ENCODE data around the gene DMRTB1. TPM values are rescaled to one million over a fixed set of nuclear protein-coding genes. Genes with fewer than 3 reads are reported as not detected.

The DMRTB1 gene
- total and polyA plus RNA-seq, 2 experiments from 2014 or later = not detected

- no peaks in the 10 kb centered on the region for H3F3A ChIP-seq (ENCODE audit: insufficient read depth)
- DNase-seq = no peak
- in situ Hi-C loops (cut with MboI) = no loop called here
- no peak overlapping the region for H3K4me3 ChIP-seq
- no peaks in the 10 kb centered on the region for H3K9me2 ChIP-seq (ENCODE audit: insufficient read depth)
- no peak for TF ChIP-seq EZH2phosphoT487 (IDR thresholded peaks at IDR 0.05; ENCODE audit: insufficient read depth, low read depth)
- TF ChIP-seq EZH2 (IDR thresholded peaks at IDR 0.05; ENCODE audit: insufficient read depth, poor library complexity, severe bottlenecking) = no peak
- H3K9ac ChIP-seq = no peak overlapping the region
- H3K4me2 ChIP-seq (ENCODE audit: unreplicated experiment) = no peak overlapping the region
- no peaks in the 10 kb centered on the region for H3K79me2 ChIP-seq (ENCODE audit: insufficient read depth)
- no peak overlapping the region for H3K27ac ChIP-seq
- no peaks in the 10 kb centered on the region for H3K27me3 ChIP-seq (replicated peaks; ENCODE audit: insufficient read depth)
- H2AFZ ChIP-seq = no peak overlapping the region
- H3K4me1 ChIP-seq (ENCODE audit: insufficient read depth) = no peaks in the 10 kb centered on the region
- H3K36me3 ChIP-seq (ENCODE audit: low read depth) = no peaks in the 10 kb centered on the region
- no peaks in the 10 kb centered on the region for H4K20me1 ChIP-seq (ENCODE audit: insufficient read depth)
- H3K9me3 ChIP-seq (ENCODE audit: low read depth) = no peaks in the 10 kb centered on the region
Measured at GRCh38 chr1:53467391-53467790, 8.2 kb downstream of the DMRTB1 start.

GRCh38 chr1:53468374-53468773, 9.2 kb downstream of the DMRTB1 start:
- no peak overlapping the region for H3K27ac ChIP-seq
- 88 to 93% methylated on average over 2 of the region's 2 CpGs for WGBS, 2 experiments (ENCODE audit: low coverage in 1 of 2, low lambda C conversion rate in 2 of 2, missing lambda C conversion rate in 2 of 2)
- H3K4me2 ChIP-seq (ENCODE audit: unreplicated experiment) = no peak overlapping the region
- no peaks in the 10 kb centered on the region for H3F3A ChIP-seq (ENCODE audit: insufficient read depth)
- H2AFZ ChIP-seq = no peak overlapping the region
- no peak overlapping the region for H3K4me3 ChIP-seq
- H3K27me3 ChIP-seq (replicated peaks; ENCODE audit: insufficient read depth) = no peaks in the 10 kb centered on the region
- H3K9me3 ChIP-seq (ENCODE audit: low read depth) = no peaks in the 10 kb centered on the region
- H3K36me3 ChIP-seq (ENCODE audit: low read depth) = no peaks in the 10 kb centered on the region
- no peaks in the 10 kb centered on the region for H3K79me2 ChIP-seq (ENCODE audit: insufficient read depth)
- DNase-seq = no peak
- in situ Hi-C loops (cut with MboI) = no loop called here
- H3K4me1 ChIP-seq (ENCODE audit: insufficient read depth) = no peaks in the 10 kb centered on the region
- no peaks in the 10 kb centered on the region for H3K9me2 ChIP-seq (ENCODE audit: insufficient read depth)
- no peaks in the 10 kb centered on the region for H4K20me1 ChIP-seq (ENCODE audit: insufficient read depth)
- H3K9ac ChIP-seq = no peak overlapping the region
- TF ChIP-seq EZH2phosphoT487 (IDR thresholded peaks at IDR 0.05; ENCODE audit: insufficient read depth, low read depth) (no peak), EZH2 (IDR thresholded peaks at IDR 0.05; ENCODE audit: insufficient read depth, poor library complexity, severe bottlenecking) (no peak)

GRCh38 chr1:53469373-53469772, 10.2 kb downstream of the DMRTB1 start:
- no peaks in the 10 kb centered on the region for H4K20me1 ChIP-seq (ENCODE audit: insufficient read depth)
- H3K79me2 ChIP-seq (ENCODE audit: insufficient read depth) = no peaks in the 10 kb centered on the region
- H3K4me3 ChIP-seq = no peak overlapping the region
- H3K9me2 ChIP-seq (ENCODE audit: insufficient read depth) = no peaks in the 10 kb centered on the region
- no peak overlapping the region for H3K9ac ChIP-seq
- no peaks in the 10 kb centered on the region for H3K36me3 ChIP-seq (ENCODE audit: low read depth)
- no peak for DNase-seq
- no peak overlapping the region for H3K27ac ChIP-seq
- H3K4me2 ChIP-seq (ENCODE audit: unreplicated experiment) = no peak overlapping the region
- 77 to 79% methylated on average over 5 of the region's 5 CpGs for WGBS, 2 experiments (ENCODE audit: low coverage in 1 of 2, low lambda C conversion rate in 2 of 2, missing lambda C conversion rate in 2 of 2)
- H3K27me3 ChIP-seq (replicated peaks; ENCODE audit: insufficient read depth) = no peaks in the 10 kb centered on the region
- TF ChIP-seq EZH2 (IDR thresholded peaks at IDR 0.05; ENCODE audit: insufficient read depth, poor library complexity, severe bottlenecking) = no peak
- TF ChIP-seq EZH2phosphoT487 (IDR thresholded peaks at IDR 0.05; ENCODE audit: insufficient read depth, low read depth) = no peak
- no peaks in the 10 kb centered on the region for H3F3A ChIP-seq (ENCODE audit: insufficient read depth)
- no peak overlapping the region for H2AFZ ChIP-seq
- H3K9me3 ChIP-seq (ENCODE audit: low read depth) = no peaks in the 10 kb centered on the region
- no peaks in the 10 kb centered on the region for H3K4me1 ChIP-seq (ENCODE audit: insufficient read depth)
- in situ Hi-C loops (cut with MboI) = no loop called here

- Histone ChIP-seq H3K27me3 (replicated peaks; ENCODE audit: insufficient read depth) (no peaks in the 10 kb centered on the region), H3K4me3 (peak overlapping the region; percentile 54), H3F3A (ENCODE audit: insufficient read depth) (no peaks in the 10 kb centered on the region), H3K4me1 (ENCODE audit: insufficient read depth) (no peaks in the 10 kb centered on the region), H3K9ac (no peak overlapping the region), H3K4me2 (ENCODE audit: unreplicated experiment) (peak overlapping the region; percentile 35), H3K27ac (no peak overlapping the region), H3K36me3 (ENCODE audit: low read depth) (no peaks in the 10 kb centered on the region), H3K79me2 (ENCODE audit: insufficient read depth) (no peaks in the 10 kb centered on the region), H4K20me1 (ENCODE audit: insufficient read depth) (no peaks in the 10 kb centered on the region), H3K9me2 (ENCODE audit: insufficient read depth) (no peaks in the 10 kb centered on the region), H3K9me3 (ENCODE audit: low read depth) (no peaks in the 10 kb centered on the region), H2AFZ (peak overlapping the region; percentile 17; the same call in 1 of the 2 replicates)
- WGBS, 2 experiments (ENCODE audit: low coverage in 1 of 2, low lambda C conversion rate in 2 of 2, missing lambda C conversion rate in 2 of 2) = 3 to 4% methylated on average over 26 to 28 of the region's 28 CpGs
- TF ChIP-seq EZH2 (IDR thresholded peaks at IDR 0.05; ENCODE audit: insufficient read depth, poor library complexity, severe bottlenecking) (no peak), EZH2phosphoT487 (IDR thresholded peaks at IDR 0.05; ENCODE audit: insufficient read depth, low read depth) (no peak)
- DNase-seq = peak; percentile 90
- in situ Hi-C loops (cut with MboI) = no loop called here
Measured at GRCh38 chr1:53470155-53470554, 11.0 kb downstream of the DMRTB1 start.

GRCh38 chr1:53470584-53470983, 11.4 kb downstream of the DMRTB1 start:
- H3K9ac ChIP-seq = no peak overlapping the region
- no peaks in the 10 kb centered on the region for H3K36me3 ChIP-seq (ENCODE audit: low read depth)
- H3K4me3 ChIP-seq = peak overlapping the region; percentile 54
- peaks cover 3% of the 10 kb centered on the region for H3K27me3 ChIP-seq (replicated peaks; ENCODE audit: insufficient read depth)
- H3K79me2 ChIP-seq (ENCODE audit: insufficient read depth) = no peaks in the 10 kb centered on the region
- no peaks in the 10 kb centered on the region for H3K4me1 ChIP-seq (ENCODE audit: insufficient read depth)
- no peak overlapping the region for H3K27ac ChIP-seq
- DNase-seq = no peak
- no peaks in the 10 kb centered on the region for H3K9me3 ChIP-seq (ENCODE audit: low read depth)
- in situ Hi-C loops (cut with MboI) = no loop called here
- H4K20me1 ChIP-seq (ENCODE audit: insufficient read depth) = no peaks in the 10 kb centered on the region
- no peaks in the 10 kb centered on the region for H3K9me2 ChIP-seq (ENCODE audit: insufficient read depth)
- no peak overlapping the region for H3K4me2 ChIP-seq (ENCODE audit: unreplicated experiment)
- no peak for TF ChIP-seq EZH2phosphoT487 (IDR thresholded peaks at IDR 0.05; ENCODE audit: insufficient read depth, low read depth)
- TF ChIP-seq EZH2 (IDR thresholded peaks at IDR 0.05; ENCODE audit: insufficient read depth, poor library complexity, severe bottlenecking) = no peak
- WGBS, 2 experiments (ENCODE audit: low coverage in 1 of 2, low lambda C conversion rate in 2 of 2, missing lambda C conversion rate in 2 of 2) = 75 to 79% methylated on average over 19 of the region's 19 CpGs
- no peaks in the 10 kb centered on the region for H3F3A ChIP-seq (ENCODE audit: insufficient read depth)
- H2AFZ ChIP-seq = peak overlapping the region; percentile 17; the same call in 1 of the 2 replicates
